Left ventricle myocardium inferior (tissue), 1 donor: Measurements from ENCODE around the gene KCNJ4. TPM values are rescaled to one million over a fixed set of nuclear protein-coding genes. Genes with fewer than 3 reads are reported as not detected.

ENCODE experiments used
- DNase-seq: peaks from one replicate; pipeline ENCODE4 v3.0.0-alpha.2; 2020
- H3K27ac ChIP-seq: fragments of 200-600 bp; replicated peaks from 2 replicates; pipeline ENCODE4 v1.8.0; 2021
- H3K27me3 ChIP-seq: fragments of 200-600 bp; 2 replicates; pipeline ENCODE4 v1.8.0; 2021; ENCODE audit warnings: low read depth
- H3K36me3 ChIP-seq: fragments of 200-600 bp; 2 replicates; pipeline ENCODE4 v1.8.0; 2021
- H3K4me1 ChIP-seq: fragments of 200-600 bp; 2 replicates; pipeline ENCODE4 v1.8.0; 2021
- H3K4me3 ChIP-seq: fragments of 200-600 bp; 2 replicates; pipeline ENCODE4 v1.8.0; 2021; ENCODE audit warnings: mild to moderate bottlenecking, moderate library complexity
- H3K9me3 ChIP-seq: fragments of 200-600 bp; replicated peaks from 2 replicates; pipeline ENCODE4 v1.8.0; 2021
- CTCF ChIP-seq: fragments of 200-600 bp; IDR thresholded peaks from 2 replicates; pipeline ENCODE4 v1.8.0; 2021; ENCODE audit warnings: antibody characterized with exemption, mild to moderate bottlenecking, borderline replicate concordance
- intact Hi-C: fragments of 100-400 bp; cut with micrococcal nuclease; formaldehyde crosslinking; loops from one replicate; pipeline ENCODE4 v1.11.0; 2022
- total RNA-seq: library from RNA; stranded (reverse); fragmentation: NEBNext Ultra II Directional; extraction: Animal tissue kit (Norgen Biotek cat#: 25700); gene quantifications from one replicate; pipeline ENCODE4 v1.2.1, GENCODE V29; 2021
- donor health status: DM: no; HTN: yes; CAD: no; lungs with severe emphysema.

KCNJ4 gene
- total RNA-seq, 1 donor from 2014 or later, result 45.7 TPM

- TF ChIP-seq CTCF, result no peak
Observed at GRCh38 chr22:38432264-38432663, 22.7 kb downstream of the KCNJ4 start.

GRCh38 chr22:38431266-38432010, 23.6 kb downstream of the KCNJ4 start:
- peaks cover 28% of the 10 kb centered on the region for H3K4me1 ChIP-seq
- H3K4me3 ChIP-seq, result no peak overlapping the region
- H3K27ac ChIP-seq, result peak overlapping the region; percentile 82
- no peaks in the 10 kb centered on the region for H3K9me3 ChIP-seq
- no peak for TF ChIP-seq CTCF
- H3K27me3 ChIP-seq, result peaks cover 4% of the 10 kb centered on the region
- intact Hi-C loops, result no loop called here
- DNase-seq, result no peak
- peaks cover 7% of the 10 kb centered on the region for H3K36me3 ChIP-seq

More at GRCh38 chr22:38432264-38432663, 22.7 kb downstream of the KCNJ4 start:
- Histone ChIP-seq H3K9me3 (no peaks in the 10 kb centered on the region), H3K27ac (peak overlapping the region; percentile 82), H3K4me3 (no peak overlapping the region), H3K4me1 (peaks cover 33% of the 10 kb centered on the region), H3K27me3 (peaks cover 4% of the 10 kb centered on the region), H3K36me3 (peaks cover 5% of the 10 kb centered on the region)
- no peak for DNase-seq
- intact Hi-C loops, result no loop called here

DNA sequence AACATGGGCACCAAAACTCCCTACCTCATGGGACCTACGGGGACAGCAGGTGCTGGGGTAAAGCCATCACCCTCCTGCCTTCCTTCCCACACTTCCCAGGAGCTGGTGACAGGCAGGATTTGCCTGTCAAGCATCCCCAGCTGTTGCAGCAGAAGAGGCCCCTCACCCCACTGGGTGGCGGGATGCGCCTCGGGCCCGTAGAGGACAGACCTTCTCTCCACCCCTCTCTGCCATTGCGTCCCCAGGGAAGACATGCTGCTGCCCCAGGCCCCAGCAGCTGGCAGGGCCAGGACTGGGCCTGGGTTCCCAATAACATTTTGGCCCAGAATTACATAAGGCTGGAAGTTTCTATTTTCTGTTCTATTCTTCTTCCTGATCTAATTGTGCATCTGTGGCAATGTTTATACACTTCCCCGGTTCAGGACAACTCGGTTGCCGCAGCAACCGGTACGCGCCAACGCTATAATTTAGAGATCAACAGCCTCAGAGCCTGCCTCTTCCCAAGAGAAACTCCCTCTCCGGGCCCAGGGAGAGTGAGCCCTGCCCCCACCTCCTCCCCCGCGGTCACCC, 25.4 kb downstream of the KCNJ4 start:
- intact Hi-C loops, result no loop called here
- H3K4me3 ChIP-seq, result no peak overlapping the region
- H3K9me3 ChIP-seq, result no peaks in the 10 kb centered on the region
- H3K27ac ChIP-seq, result no peak overlapping the region
- H3K4me1 ChIP-seq, result peaks cover 17% of the 10 kb centered on the region
- no peak for TF ChIP-seq CTCF
- peaks cover 4% of the 10 kb centered on the region for H3K27me3 ChIP-seq
- no peak for DNase-seq
- H3K36me3 ChIP-seq, result peaks cover 7% of the 10 kb centered on the region

- intact Hi-C loops, result no loop called here
- Histone ChIP-seq H3K27ac (no peak overlapping the region), H3K9me3 (no peaks in the 10 kb centered on the region), H3K36me3 (peaks cover 7% of the 10 kb centered on the region), H3K4me3 (no peak overlapping the region), H3K4me1 (peaks cover 17% of the 10 kb centered on the region), H3K27me3 (peaks cover 4% of the 10 kb centered on the region)
- TF ChIP-seq CTCF, result no peak
- no peak for DNase-seq
Observed at GRCh38 chr22:38428714-38429113, 26.3 kb downstream of the KCNJ4 start.

DNA sequence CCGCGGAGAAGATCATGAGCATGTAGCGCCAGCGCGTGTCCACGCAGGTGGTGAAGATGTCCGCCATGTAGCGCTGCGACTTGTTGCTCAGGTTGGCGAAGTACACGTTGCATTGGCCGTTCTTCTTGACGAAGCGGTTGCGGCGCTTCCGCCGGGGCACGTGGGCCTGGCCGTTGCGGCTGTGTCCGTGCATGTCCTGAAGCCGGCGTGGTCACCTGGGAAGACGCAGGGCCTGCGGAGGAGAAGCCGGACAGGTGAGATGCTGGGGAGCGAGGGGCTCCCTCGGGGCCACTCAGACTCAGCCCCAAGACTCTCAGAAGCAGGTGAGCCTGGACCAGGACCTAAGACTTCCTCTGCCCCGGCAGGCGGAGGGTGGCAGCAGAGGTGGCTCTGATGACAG, 27.1 kb downstream of the KCNJ4 start:
- Histone ChIP-seq H3K9me3 (no peaks in the 10 kb centered on the region), H3K36me3 (peaks cover 7% of the 10 kb centered on the region)
- no peak for DNase-seq

More for the DNA sequence above, 27.1 kb downstream of the KCNJ4 start:
- no peak overlapping the region for H3K27ac ChIP-seq
- no peak overlapping the region for H3K4me3 ChIP-seq
- no peak for TF ChIP-seq CTCF
- intact Hi-C loops, result no loop called here
- H3K4me1 ChIP-seq, result peaks cover 23% of the 10 kb centered on the region
- no peaks in the 10 kb centered on the region for H3K27me3 ChIP-seq
